ENCODE measurements around the gene SIGLEC8. TPM values are rescaled to one million over a fixed set of nuclear protein-coding genes. Genes with fewer than 3 reads are reported as not detected.

The SIGLEC8 gene
- total and polyA plus RNA-seq, 2 of the 8 experiments (the other 6 are each of a cell fraction or from before 2014, with no cell fraction given) = not detected

DNA sequence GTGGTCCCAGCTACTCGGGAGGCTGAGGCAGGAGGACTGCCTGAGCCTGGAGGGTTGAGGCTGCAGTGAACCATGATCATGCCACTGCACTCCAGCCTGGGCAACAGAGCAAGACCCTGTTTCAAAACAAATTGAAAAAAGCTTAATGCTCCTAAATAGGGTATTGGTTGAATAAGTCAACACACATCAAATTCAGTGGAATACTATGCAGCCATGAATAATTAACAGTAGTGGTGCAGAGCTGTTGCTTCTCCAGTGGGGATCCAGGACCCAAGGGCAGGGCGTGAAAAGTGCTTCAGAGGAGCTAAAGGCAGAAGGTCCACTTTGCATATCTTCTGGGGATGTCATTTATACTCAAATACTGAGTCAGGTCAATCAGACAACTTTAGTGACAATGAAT lies 18.2 kb downstream of the SIGLEC8 start:
- WGBS, 2 experiments (ENCODE audit: extremely low coverage in 1 of 2, insufficient coverage in 1 of 2, insufficient read length in 1 of 2, insufficient replicate concordance in 2 of 2, low coverage in 1 of 2, low lambda C conversion rate in 2 of 2, missing lambda C conversion rate in 1 of 2) = 91% methylated on average over 2 of the region's 2 CpGs; no CpG with 5 or more reads in 1 of the 2 experiments
- no peak for DNase-seq (ENCODE audit: low read depth in 1 of 2, low spot score in 2 of 2)
- no peak for FAIRE-seq

More for the DNA sequence above, 18.2 kb downstream of the SIGLEC8 start:
- Histone ChIP-seq H2BK20ac (ENCODE audit: low read length) (no peak overlapping the region), H2BK15ac (ENCODE audit: low read length) (no peak overlapping the region), H4K8ac (ENCODE audit: extremely low read depth, insufficient read depth, low read length) (no peak overlapping the region), H3K14ac (ENCODE audit: insufficient read length) (no peak overlapping the region), H3K56ac (replicated peaks; ENCODE audit: insufficient read length, low read depth, low read length) (no peak overlapping the region), H3K9ac (replicated peaks in 1 of 4; ENCODE audit: extremely low read depth in 1 of 4, low read depth in 3 of 4, low read length in 3 of 4) (no peak overlapping the region), H2AK5ac (ENCODE audit: low read depth, low read length) (no peak overlapping the region), H4K91ac (replicated peaks; ENCODE audit: insufficient read length, low read length) (no peak overlapping the region), H3K9me3 (ENCODE audit: insufficient read depth in 2 of 2, low read depth in 1 of 2, low read length in 1 of 2) (no peaks in the 10 kb centered on the region), H3K27ac (ENCODE audit: low read depth, low read length) (no peak overlapping the region), H3K4ac (replicated peaks; ENCODE audit: insufficient read length, low read depth, low read length) (no peak overlapping the region), H2AFZ (ENCODE audit: low read length) (no peak overlapping the region), H3K23ac (ENCODE audit: insufficient read length) (no peak overlapping the region), H2BK120ac (replicated peaks; ENCODE audit: low read depth, low read length) (no peak overlapping the region), H2BK5ac (ENCODE audit: low read depth, low read length) (no peak overlapping the region), H3K79me2 (ENCODE audit: control insufficient read depth in 1 of 2, insufficient read depth in 2 of 2, low read length in 2 of 2) (no peaks in the 10 kb centered on the region), H3K4me1 (replicated peaks in 1 of 4; ENCODE audit: control insufficient read depth in 3 of 4, insufficient read depth in 4 of 4, low read length in 3 of 4) (no peaks in the 10 kb centered on the region), H2BK12ac (ENCODE audit: low read depth, low read length) (no peak overlapping the region), H4K20me1 (replicated peaks in 1 of 2; ENCODE audit: control insufficient read depth in 1 of 2, insufficient read depth in 2 of 2, low read length in 2 of 2) (no peaks in the 10 kb centered on the region), H3K18ac (ENCODE audit: extremely low read depth, low read length) (no peak overlapping the region), H3K36me3 (ENCODE audit: control insufficient read depth in 2 of 4, insufficient read depth in 4 of 4, low read length in 3 of 4) (no peaks in the 10 kb centered on the region), H3K4me2 (ENCODE audit: insufficient read depth in 1 of 2, low read depth in 2 of 2, low read length in 2 of 2) (no peak overlapping the region), H3K4me3 (ENCODE audit: extremely low read depth in 1 of 4, insufficient read depth in 2 of 4, low read depth in 3 of 4, low read length in 4 of 4) (no peak overlapping the region), H3K23me2 (ENCODE audit: low read depth, low read length) (no peaks in the 10 kb centered on the region), H3K79me1 (ENCODE audit: low read depth, low read length) (no peaks in the 10 kb centered on the region), H4K5ac (ENCODE audit: insufficient read length, low read depth, low read length) (no peak overlapping the region), H3K27me3 (replicated peaks in 1 of 4; ENCODE audit: control insufficient read depth in 3 of 4, extremely low read depth in 1 of 4, insufficient read depth in 3 of 4, low read length in 3 of 4) (no peaks in the 10 kb centered on the region)
- ChIA-PET CTCF (ENCODE audit: partially characterized antibody) (interaction anchor here (0.6 to 6.8 kb wide), 20 partner anchors 13 to 434 kb away, joined by 3 to 44 read pairs (median 5); partner anchors contain the start of genes SIGLEC10 and VSIG10L), POLR2A (ENCODE audit: partially characterized antibody) (interaction anchor here (0.6 kb wide), 1 partner anchor 44 kb away, joined by 3 read pairs; no protein-coding TSS in a partner anchor)
- TF ChIP-seq RXRA (IDR thresholded peaks at IDR 0.05; ENCODE audit: insufficient read depth, low read depth, low read length) (no peak), MAFK (IDR thresholded peaks at IDR 0.05; ENCODE audit: low read depth, low read length) (no peak), JUN (IDR thresholded peaks at IDR 0.05; ENCODE audit: low read depth, low read length) (no peak), CBX8 (IDR thresholded peaks at IDR 0.05; ENCODE audit: borderline replicate concordance, low read depth, low read length) (no peak), EGR1 (IDR thresholded peaks at IDR 0.05; ENCODE audit: borderline replicate concordance, low read depth, low read length) (no peak), POU5F1 (IDR thresholded peaks at IDR 0.05; ENCODE audit: low read depth, low read length) (no peak), BRCA1 (IDR thresholded peaks at IDR 0.05; ENCODE audit: low read depth, low read length) (no peak), RBBP5 (IDR thresholded peaks at IDR 0.05; ENCODE audit: borderline replicate concordance, low read depth, low read length) (no peak), ZNF274 (IDR thresholded peaks at IDR 0.05; ENCODE audit: borderline replicate concordance, extremely low read depth, low read length) (no peak)

Measured in H1 (cell line).